ENCODE measurements around the gene NUP93. TPM values are rescaled to one million over a fixed set of nuclear protein-coding genes. Genes with fewer than 3 reads are reported as not detected.
"Not testable (repeated sequence)": the region's sequence is repeated elsewhere in the genome, so short reads cannot be mapped to it uniquely, and the experiment has no call there.

The NUP93 gene
- total and polyA plus RNA-seq, 10 donors = 29.2 to 102 (median 56.6) TPM

DNA sequence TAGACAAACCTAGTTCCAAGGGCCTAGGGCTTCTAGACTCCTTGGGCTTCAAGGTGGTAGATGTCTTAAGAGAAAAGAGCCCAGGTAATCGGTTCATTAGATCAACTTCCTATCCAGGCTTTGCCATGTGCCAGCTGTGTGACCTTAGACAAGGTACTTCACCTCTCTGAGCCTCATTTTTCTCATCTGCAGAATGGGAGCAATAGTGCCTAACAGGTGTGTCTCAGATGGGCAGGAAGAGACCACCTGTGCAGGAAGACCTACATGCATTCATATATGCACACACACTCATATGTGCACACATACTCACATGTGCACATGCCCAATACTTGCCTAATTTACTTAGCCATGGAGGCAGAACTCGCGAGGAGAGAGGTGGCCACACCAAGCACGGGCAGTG lies 150.8 kb downstream of the NUP93 start:
- Histone ChIP-seq H3K9me3 (no peaks in the 10 kb centered on the region), H3K27ac (no peak overlapping the region), H3K4me1 (no peaks in the 10 kb centered on the region), H3K36me3 (no peaks in the 10 kb centered on the region), H3K4me3 (no peak overlapping the region), H3K27me3 (replicated peaks in 1 of 7) (no peaks in the 10 kb centered on the region)
- DNase-seq = no peak
- WGBS, 5 donors = 89 to 96% (median 91%) methylated on average over 4 of the region's 4 CpGs
- intact Hi-C loops (cut with DNase I; ENCODE audit: low total_unique reads) = no loop called here
- TF ChIP-seq POLR2A (IDR thresholded peaks at IDR 0.05) = no peak
- TF ChIP-seq CTCF (IDR thresholded peaks at IDR 0.05 in 8 of 11, conservative IDR thresholded peaks at IDR 0.05 in 3 of 11) = no peak
- no peak for TF ChIP-seq POLR2AphosphoS5 (IDR thresholded peaks at IDR 0.05)

- intact Hi-C loops (cut with DNase I; ENCODE audit: low total_unique reads) = no loop called here
Observed at GRCh38 chr16:56882077-56882800, 152.3 kb downstream of the NUP93 start.

DNA sequence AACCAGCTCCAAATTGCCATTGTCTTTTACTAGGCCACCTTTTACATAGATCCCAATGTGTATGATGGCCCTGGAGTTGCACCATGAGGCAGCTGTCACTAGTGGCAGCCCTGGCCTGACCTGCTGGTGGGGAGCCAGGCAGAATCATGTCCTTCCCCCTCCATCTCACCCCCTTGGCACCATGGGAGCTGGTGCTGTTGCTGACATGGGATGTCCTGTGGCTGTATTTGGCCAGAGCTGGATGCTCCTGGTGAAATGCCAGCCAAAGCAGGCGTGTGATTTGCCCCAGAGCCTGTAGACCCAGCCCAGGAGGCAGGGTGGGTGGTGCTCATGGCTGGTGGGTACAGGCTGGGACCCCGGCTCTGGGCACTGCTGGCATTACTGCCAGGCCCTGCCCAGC lies 153.7 kb downstream of the NUP93 start:
- Histone ChIP-seq H3K4me1 (peaks cover 0 to 3% (median 0%) of the 10 kb centered on the region in 6 donors), H3K36me3 (no peaks in the 10 kb centered on the region), H3K9me3 (no peaks in the 10 kb centered on the region), H3K4me3 (no peak overlapping the region), H3K27ac (no peak overlapping the region), H3K27me3 (replicated peaks in 1 of 7) (no peaks in the 10 kb centered on the region)
- no peak for TF ChIP-seq CTCF (IDR thresholded peaks at IDR 0.05 in 8 of 11, conservative IDR thresholded peaks at IDR 0.05 in 3 of 11)
- TF ChIP-seq POLR2A (IDR thresholded peaks at IDR 0.05) = no peak
- TF ChIP-seq POLR2AphosphoS5 (IDR thresholded peaks at IDR 0.05) = no peak
- intact Hi-C loops (cut with DNase I; ENCODE audit: low total_unique reads) = no loop called here
- DNase-seq = no peak
- 92 to 94% (median 93%) methylated on average over 2 of the region's 2 CpGs for WGBS, 5 donors

More at GRCh38 chr16:56882077-56882800, 152.3 kb downstream of the NUP93 start:
- Histone ChIP-seq H3K27ac (no peak overlapping the region), H3K36me3 (no peaks in the 10 kb centered on the region), H3K9me3 (no peaks in the 10 kb centered on the region), H3K4me3 (no peak overlapping the region), H3K4me1 (no peaks in the 10 kb centered on the region), H3K27me3 (replicated peaks in 1 of 7) (no peaks in the 10 kb centered on the region)
- no peak for TF ChIP-seq POLR2A (IDR thresholded peaks at IDR 0.05)
- TF ChIP-seq CTCF (IDR thresholded peaks at IDR 0.05 in 8 of 11, conservative IDR thresholded peaks at IDR 0.05 in 3 of 11) = no peak
- DNase-seq = no peak
- WGBS, 5 donors = 82 to 93% (median 89%) methylated on average over 8 of the region's 8 CpGs

DNA sequence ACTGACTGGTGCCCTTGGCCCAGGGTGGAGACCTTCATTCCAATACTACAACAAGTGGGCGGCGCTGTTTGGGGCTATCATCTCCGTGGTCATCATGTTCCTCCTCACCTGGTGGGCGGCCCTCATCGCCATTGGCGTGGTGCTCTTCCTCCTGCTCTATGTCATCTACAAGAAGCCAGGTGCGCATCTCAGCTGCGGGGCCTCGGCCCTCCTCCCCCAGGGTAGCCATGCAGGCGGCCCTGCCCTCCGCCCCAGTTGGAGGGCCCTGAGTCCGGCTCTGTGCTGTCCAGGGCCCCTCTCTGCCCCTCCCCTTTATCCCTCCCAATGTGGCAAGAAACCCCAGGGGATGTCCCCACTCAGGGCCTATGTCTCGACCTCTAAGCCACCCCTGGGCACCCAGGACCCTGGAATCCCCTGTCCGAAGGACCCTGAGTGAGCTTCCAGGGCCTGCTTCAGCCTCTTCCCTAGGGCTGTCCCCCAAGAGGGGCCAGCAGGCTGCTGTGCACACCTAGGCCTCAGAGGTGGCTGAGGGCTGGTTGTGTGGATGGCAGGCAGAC lies 154.2 kb downstream of the NUP93 start:
- intact Hi-C loops (cut with DNase I; ENCODE audit: low total_unique reads) = no loop called here
- H3K4me1 ChIP-seq = peaks cover 0 to 8% (median 4%) of the 10 kb centered on the region in 6 donors
- no peaks in the 10 kb centered on the region for H3K9me3 ChIP-seq
- no peak overlapping the region for H3K4me3 ChIP-seq
- H3K27me3 ChIP-seq (replicated peaks in 1 of 7) = no peaks in the 10 kb centered on the region
- no peaks in the 10 kb centered on the region for H3K36me3 ChIP-seq
- no peak overlapping the region for H3K27ac ChIP-seq
- TF ChIP-seq POLR2A (IDR thresholded peaks at IDR 0.05) (no peak), POLR2AphosphoS5 (IDR thresholded peaks at IDR 0.05) (no peak), CTCF (IDR thresholded peaks at IDR 0.05 in 8 of 11, conservative IDR thresholded peaks at IDR 0.05 in 3 of 11) (no peak)
- 83 to 96% (median 94%) methylated on average over 11 to 14 of the region's 14 CpGs for WGBS, 5 donors
- DNase-seq = no peak

DNA sequence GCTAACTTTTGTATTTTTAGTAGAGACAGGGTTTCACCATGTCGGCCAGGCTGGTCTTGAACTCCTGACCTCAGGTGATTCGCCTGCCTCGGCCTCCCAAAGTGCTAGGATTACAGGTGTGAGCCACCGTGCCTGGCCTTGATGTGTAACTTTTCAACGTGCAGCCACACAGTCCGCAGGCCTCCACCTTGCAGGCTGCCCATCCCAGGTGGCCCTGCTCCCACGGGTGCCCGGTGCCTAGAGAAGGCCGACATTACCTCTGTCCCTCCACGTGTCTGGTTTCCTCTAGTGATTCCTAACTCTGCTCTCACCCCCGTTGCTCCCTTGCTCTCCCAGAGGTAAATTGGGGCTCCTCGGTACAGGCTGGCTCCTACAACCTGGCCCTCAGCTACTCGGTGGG lies 155.0 kb downstream of the NUP93 start:
- DNase-seq; H3K36me3 ChIP-seq; intact Hi-C loops (cut with DNase I; ENCODE audit: low total_unique reads); H3K9me3 ChIP-seq; H3K4me3 ChIP-seq; H3K27me3 ChIP-seq (replicated peaks in 1 of 7); H3K27ac ChIP-seq: not testable (repeated sequence)
- H3K4me1 ChIP-seq = peaks cover 0 to 10% (median 6%) of the 10 kb centered on the region in 6 donors
- 90 to 96% (median 91%) methylated on average over 10 to 13 of the region's 13 CpGs for WGBS, 5 donors

Measured in spleen (tissue), 11 donors.